ENCODE results near the gene FANCC.

DNA sequence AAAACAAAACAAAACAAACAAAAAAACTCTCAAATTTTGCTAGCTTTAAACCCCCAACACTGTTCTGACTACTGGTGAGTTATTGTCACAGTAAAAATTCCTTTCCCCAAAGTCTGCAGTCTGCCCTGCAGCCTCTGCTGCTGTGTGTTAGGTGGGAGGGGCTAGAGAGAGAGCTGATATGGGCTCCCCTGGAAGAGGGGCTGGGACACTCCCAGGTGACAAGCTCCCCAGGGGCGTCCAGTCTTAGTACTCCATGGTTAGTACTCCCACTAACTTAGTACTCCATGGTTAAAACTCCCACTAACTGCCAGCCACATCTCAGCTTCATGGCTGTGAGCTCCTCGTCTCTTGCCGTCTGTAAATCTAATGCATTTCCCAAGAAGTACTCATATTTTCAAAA, 191.9 kb downstream of the FANCC start:
- TF ChIP-seq CEBPB (IDR thresholded peaks at IDR 0.05) (no peak), TAF1 (IDR thresholded peaks at IDR 0.05; ENCODE audit: low read depth) (no peak), EGR1 (IDR thresholded peaks at IDR 0.05) (no peak)
- TF ChIP-seq, protein P1, sequence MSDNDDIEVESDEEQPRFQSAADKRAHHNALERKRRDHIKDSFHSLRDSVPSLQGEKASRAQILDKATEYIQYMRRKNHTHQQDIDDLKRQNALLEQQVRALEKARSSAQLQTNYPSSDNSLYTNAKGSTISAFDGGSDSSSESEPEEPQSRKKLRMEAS (IDR thresholded peaks at IDR 0.05): no peak

All from Ishikawa (cell line).